ENCODE data around the gene CXCL9. TPM values are rescaled to one million over a fixed set of nuclear protein-coding genes. Genes with fewer than 3 reads are reported as not detected.
A peak's percentile ranks its signal among the peaks of the same experiment; 100 is the strongest.

CXCL9 gene
- total and polyA plus RNA-seq, 2 experiments from 2014 or later = not detected

DNA sequence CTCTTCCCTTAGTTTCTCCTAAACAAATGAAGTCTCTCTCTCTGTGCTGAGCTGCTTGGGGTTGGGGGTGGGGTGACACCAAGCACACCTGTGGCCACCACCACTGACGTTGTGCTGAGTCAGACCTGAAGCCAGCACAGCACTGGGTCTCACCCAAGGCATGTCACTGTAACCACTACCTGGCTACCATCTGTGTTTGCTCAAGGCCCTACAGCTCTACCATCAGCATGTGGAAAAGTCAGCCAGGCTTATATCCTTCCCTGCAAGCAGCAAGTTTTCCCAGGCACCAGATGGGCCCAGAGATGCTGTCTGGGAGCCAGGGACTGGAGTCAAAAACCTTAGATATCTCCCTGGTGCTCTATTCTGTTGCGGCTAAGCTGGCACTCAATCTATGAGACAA is 9.1 kb upstream of the CXCL9 start:
- WGBS (ENCODE audit: low lambda C conversion rate, missing lambda C conversion rate) = 81% methylated on average over 2 of the region's 2 CpGs
- TF ChIP-seq EZH2phosphoT487 (IDR thresholded peaks at IDR 0.05; ENCODE audit: low read depth, severe bottlenecking, unreplicated experiment) (no peak), EZH2 (IDR thresholded peaks at IDR 0.05; ENCODE audit: borderline replicate concordance) (no peak)
- TF ChIP-seq, protein P1, sequence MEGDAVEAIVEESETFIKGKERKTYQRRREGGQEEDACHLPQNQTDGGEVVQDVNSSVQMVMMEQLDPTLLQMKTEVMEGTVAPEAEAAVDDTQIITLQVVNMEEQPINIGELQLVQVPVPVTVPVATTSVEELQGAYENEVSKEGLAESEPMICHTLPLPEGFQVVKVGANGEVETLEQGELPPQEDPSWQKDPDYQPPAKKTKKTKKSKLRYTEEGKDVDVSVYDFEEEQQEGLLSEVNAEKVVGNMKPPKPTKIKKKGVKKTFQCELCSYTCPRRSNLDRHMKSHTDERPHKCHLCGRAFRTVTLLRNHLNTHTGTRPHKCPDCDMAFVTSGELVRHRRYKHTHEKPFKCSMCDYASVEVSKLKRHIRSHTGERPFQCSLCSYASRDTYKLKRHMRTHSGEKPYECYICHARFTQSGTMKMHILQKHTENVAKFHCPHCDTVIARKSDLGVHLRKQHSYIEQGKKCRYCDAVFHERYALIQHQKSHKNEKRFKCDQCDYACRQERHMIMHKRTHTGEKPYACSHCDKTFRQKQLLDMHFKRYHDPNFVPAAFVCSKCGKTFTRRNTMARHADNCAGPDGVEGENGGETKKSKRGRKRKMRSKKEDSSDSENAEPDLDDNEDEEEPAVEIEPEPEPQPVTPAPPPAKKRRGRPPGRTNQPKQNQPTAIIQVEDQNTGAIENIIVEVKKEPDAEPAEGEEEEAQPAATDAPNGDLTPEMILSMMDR (IDR thresholded peaks at IDR 0.05; ENCODE audit: poor library complexity) = no peak
- Histone ChIP-seq H3K36me3 (replicated peaks; ENCODE audit: insufficient read depth, low read depth) (no peaks in the 10 kb centered on the region), H2AFZ (no peak overlapping the region), H3K4me2 (no peak overlapping the region), H3K4me1 (ENCODE audit: insufficient read depth) (peaks cover 2% of the 10 kb centered on the region), H3K9me3 (ENCODE audit: low read depth) (no peaks in the 10 kb centered on the region), H3K9me2 (replicated peaks; ENCODE audit: insufficient read depth) (no peaks in the 10 kb centered on the region), H3K27me3 (no peaks in the 10 kb centered on the region), H4K20me1 (ENCODE audit: insufficient read depth, poor library complexity, severe bottlenecking) (no peaks in the 10 kb centered on the region), H3K27ac (no peak overlapping the region), H3K4me3 (no peak overlapping the region), H3K79me2 (no peaks in the 10 kb centered on the region)
- no peak for DNase-seq (ENCODE audit: low spot score)

DNA sequence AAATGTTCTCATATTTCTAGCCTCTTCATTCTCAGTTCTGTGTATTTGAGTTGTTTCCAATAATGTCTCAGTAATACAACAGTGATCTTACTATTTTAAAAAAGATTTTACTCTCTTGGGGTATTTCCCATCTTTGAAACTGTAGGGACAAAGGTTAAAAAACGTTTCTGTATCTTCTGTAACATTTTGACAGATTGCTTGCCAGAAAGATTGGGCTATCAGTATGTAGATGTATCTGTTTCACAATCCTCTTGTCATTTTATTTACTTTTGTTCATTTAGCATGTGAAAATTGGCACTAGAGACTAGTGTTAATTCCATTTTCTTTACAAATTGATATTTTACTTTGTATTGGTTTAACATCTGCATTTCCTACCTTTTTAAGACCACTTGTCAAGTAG is 6.2 kb upstream of the CXCL9 start:
- H3K27me3 ChIP-seq = no peaks in the 10 kb centered on the region
- no peak overlapping the region for H2AFZ ChIP-seq
- whole genome bisulfite sequencing (ENCODE audit: low lambda C conversion rate, missing lambda C conversion rate) = 27% methylated on average over 1 of the region's 1 CpG
- no peaks in the 10 kb centered on the region for H3K9me2 ChIP-seq (replicated peaks; ENCODE audit: insufficient read depth)
- no peaks in the 10 kb centered on the region for H3K79me2 ChIP-seq
- H3K4me1 ChIP-seq (ENCODE audit: insufficient read depth) = peaks cover 3% of the 10 kb centered on the region
- TF ChIP-seq EZH2phosphoT487 (IDR thresholded peaks at IDR 0.05; ENCODE audit: low read depth, severe bottlenecking, unreplicated experiment) (no peak), EZH2 (IDR thresholded peaks at IDR 0.05; ENCODE audit: borderline replicate concordance) (no peak)
- TF ChIP-seq, protein P1 (IDR thresholded peaks at IDR 0.05; ENCODE audit: poor library complexity) = no peak
- no peak overlapping the region for H3K4me2 ChIP-seq
- no peak overlapping the region for H3K4me3 ChIP-seq
- no peaks in the 10 kb centered on the region for H3K36me3 ChIP-seq (replicated peaks; ENCODE audit: insufficient read depth, low read depth)
- no peaks in the 10 kb centered on the region for H3K9me3 ChIP-seq (ENCODE audit: low read depth)
- DNase-seq (ENCODE audit: low spot score) = no peak
- H4K20me1 ChIP-seq (ENCODE audit: insufficient read depth, poor library complexity, severe bottlenecking) = no peaks in the 10 kb centered on the region
- no peak overlapping the region for H3K27ac ChIP-seq

DNA sequence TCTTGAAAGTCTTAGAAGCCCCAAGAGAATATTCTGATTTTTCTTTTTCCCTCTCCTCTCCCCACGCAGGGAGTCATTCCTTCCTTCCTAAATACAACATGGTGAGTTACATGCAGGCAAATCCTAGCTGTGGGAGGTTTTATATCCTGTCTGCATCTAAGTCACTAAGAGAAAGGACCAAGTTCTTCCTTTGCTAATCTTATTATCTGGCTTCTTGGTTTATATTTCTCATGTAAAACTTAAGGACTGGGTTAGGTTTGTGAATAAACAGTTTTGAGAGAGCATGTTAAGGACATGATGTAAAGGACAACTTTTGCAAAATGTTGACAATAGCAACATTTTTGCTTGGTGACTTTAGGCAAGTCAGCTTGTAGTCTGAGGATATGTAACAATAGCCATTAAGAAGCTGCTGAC is 5.1 kb upstream of the CXCL9 start:
- no peaks in the 10 kb centered on the region for H3K27me3 ChIP-seq
- H2AFZ ChIP-seq = peak overlapping the region; percentile 17
- H3K9me2 ChIP-seq (replicated peaks; ENCODE audit: insufficient read depth) = no peaks in the 10 kb centered on the region
- H3K36me3 ChIP-seq (replicated peaks; ENCODE audit: insufficient read depth, low read depth) = no peaks in the 10 kb centered on the region
- WGBS (ENCODE audit: low lambda C conversion rate, missing lambda C conversion rate) = 57% methylated on average over 1 of the region's 1 CpG
- H3K4me3 ChIP-seq = no peak overlapping the region
- no peaks in the 10 kb centered on the region for H3K9me3 ChIP-seq (ENCODE audit: low read depth)
- peaks cover 3% of the 10 kb centered on the region for H3K4me1 ChIP-seq (ENCODE audit: insufficient read depth)
- H4K20me1 ChIP-seq (ENCODE audit: insufficient read depth, poor library complexity, severe bottlenecking) = no peaks in the 10 kb centered on the region
- H3K27ac ChIP-seq = peak overlapping the region; percentile 78
- H3K79me2 ChIP-seq = no peaks in the 10 kb centered on the region
- no peak for DNase-seq (ENCODE audit: low spot score)
- peak overlapping the region; percentile 13 for H3K4me2 ChIP-seq
- TF ChIP-seq, protein P1 (IDR thresholded peaks at IDR 0.05; ENCODE audit: poor library complexity) = no peak
- TF ChIP-seq EZH2phosphoT487 (IDR thresholded peaks at IDR 0.05; ENCODE audit: low read depth, severe bottlenecking, unreplicated experiment) (no peak), EZH2 (IDR thresholded peaks at IDR 0.05; ENCODE audit: borderline replicate concordance) (no peak)
